Smooth muscle cell (in vitro differentiated cells): ENCODE measurements around the gene SV2B. TPM values are rescaled to one million over a fixed set of nuclear protein-coding genes. Genes with fewer than 3 reads are reported as not detected.
A peak's percentile ranks its signal among the peaks of the same experiment; 100 is the strongest.

Experiments
- DNase-seq: peaks from one replicate; lab custom pipeline; 2025; ENCODE audit not compliant: unreplicated experiment; lab: John Stamatoyannopoulos, UW
- H2AFZ ChIP-seq: fragments of 200-600 bp; sonication (generic); 2 replicates; pipeline ENCODE4 v1.6.0; 2016; ENCODE audit warnings: antibody characterized with exemption, low read depth, mild to moderate bottlenecking
- H3F3A ChIP-seq: fragments of 200-600 bp; sonication (generic); 2 replicates; pipeline ENCODE4 v1.6.0; 2017; ENCODE audit warnings: antibody characterized with exemption, low read depth
- H3K27ac ChIP-seq: fragments of 200-600 bp; sonication (generic); 2 replicates; pipeline ENCODE4 v1.5.1; 2016; ENCODE audit warnings: low read depth, mild to moderate bottlenecking
- H3K27me3 ChIP-seq: fragments of 200-600 bp; sonication (generic); 2 replicates; pipeline ENCODE4 v1.6.1; 2016; ENCODE audit warnings: low read depth, mild to moderate bottlenecking
- H3K36me3 ChIP-seq: fragments of 200-600 bp; sonication (generic); 2 replicates; pipeline ENCODE4 v1.5.1; 2016; ENCODE audit warnings: low read depth
- H3K4me1 ChIP-seq: fragments of 200-600 bp; sonication (generic); 2 replicates; pipeline ENCODE4 v1.5.1; 2016; ENCODE audit warnings: low read depth
- H3K4me2 ChIP-seq: fragments of 200-600 bp; sonication (generic); 2 replicates; pipeline ENCODE4 v1.6.0; 2016; ENCODE audit warnings: mild to moderate bottlenecking
- H3K4me3 ChIP-seq: fragments of 200-600 bp; sonication (generic); 2 replicates; pipeline ENCODE4 v1.5.1; 2016; ENCODE audit warnings: mild to moderate bottlenecking
- H3K79me2 ChIP-seq: fragments of 200-600 bp; sonication (generic); 2 replicates; pipeline ENCODE4 v1.6.0; 2016; ENCODE audit warnings: low read depth, mild to moderate bottlenecking
- H3K9ac ChIP-seq: fragments of 200-600 bp; sonication (generic); 2 replicates; pipeline ENCODE4 v1.6.0; 2016; ENCODE audit warnings: low read depth
- H3K9me3 ChIP-seq: fragments of 200-600 bp; sonication (generic); replicated peaks from 2 replicates; pipeline ENCODE4 v1.5.1; 2016; ENCODE audit warnings: low read depth
- H4K20me1 ChIP-seq: fragments of 200-600 bp; sonication (generic); 2 replicates; pipeline ENCODE4 v1.6.0; 2016; ENCODE audit warnings: low read depth
- CTCF ChIP-seq: fragments of 200-600 bp; sonication (generic); IDR thresholded peaks from 2 replicates; pipeline ENCODE4 v1.5.1; 2017; ENCODE audit warnings: borderline replicate concordance, mild to moderate bottlenecking, antibody characterized with exemption; ENCODE audit not compliant: insufficient read depth, poor library complexity, severe bottlenecking
- WGBS: methylation state at CpG from one replicate; pipeline ENCODE4 v1.1.7; 2016; ENCODE audit warnings: low lambda C conversion rate; 5-methylcytosine and 5-hydroxymethylcytosine counted together
- polyA plus RNA-seq: library from polyadenylated mRNA; unstranded; fragments of >200 nt; fragmentation: Nextera tagmentation; extraction: Ambion mirVana; gene quantifications from 2 replicates; pipeline ENCODE4 v1.2.1, GENCODE V29; 2016
- total RNA-seq: library from RNA; depleted of rRNA; stranded (reverse); fragments of >200 nt; gene quantifications from 2 replicates; pipeline ENCODE4 v1.2.3, GENCODE V29; 2014

The SV2B gene
- total and polyA plus RNA-seq, 2 experiments from 2014 or later: not detected

GRCh38 chr15:91294795-91295194, 194.7 kb downstream of the SV2B start:
- 86% methylated on average over 5 of the region's 5 CpGs for WGBS
- Histone ChIP-seq H3F3A (no peaks in the 10 kb centered on the region), H3K4me1 (no peaks in the 10 kb centered on the region), H3K9me3 (no peaks in the 10 kb centered on the region), H2AFZ (no peak overlapping the region), H3K36me3 (no peaks in the 10 kb centered on the region), H3K79me2 (no peaks in the 10 kb centered on the region), H3K4me3 (no peak overlapping the region), H3K27me3 (peaks cover 24% of the 10 kb centered on the region), H4K20me1 (no peaks in the 10 kb centered on the region), H3K27ac (no peak overlapping the region), H3K9ac (no peak overlapping the region), H3K4me2 (no peak overlapping the region)
- no peak for DNase-seq
- no peak for TF ChIP-seq CTCF

GRCh38 chr15:91298101-91298500, 198.0 kb downstream of the SV2B start:
- H3K4me2 ChIP-seq: no peak overlapping the region
- no peaks in the 10 kb centered on the region for H3K79me2 ChIP-seq
- H3K27ac ChIP-seq: no peak overlapping the region
- TF ChIP-seq CTCF: no peak
- H3F3A ChIP-seq: no peaks in the 10 kb centered on the region
- no peaks in the 10 kb centered on the region for H3K4me1 ChIP-seq
- H3K9ac ChIP-seq: no peak overlapping the region
- peaks cover 38% of the 10 kb centered on the region for H3K27me3 ChIP-seq
- H4K20me1 ChIP-seq: no peaks in the 10 kb centered on the region
- 83% methylated on average over 6 of the region's 6 CpGs for WGBS
- H2AFZ ChIP-seq: no peak overlapping the region
- H3K36me3 ChIP-seq: no peaks in the 10 kb centered on the region
- no peaks in the 10 kb centered on the region for H3K9me3 ChIP-seq
- H3K4me3 ChIP-seq: no peak overlapping the region
- no peak for DNase-seq

GRCh38 chr15:91302588-91303439, 202.8 kb downstream of the SV2B start:
- Histone ChIP-seq H3K4me3 (no peak overlapping the region), H3K79me2 (no peaks in the 10 kb centered on the region), H3K27ac (no peak overlapping the region), H3K9me3 (no peaks in the 10 kb centered on the region), H3F3A (no peaks in the 10 kb centered on the region), H3K4me2 (no peak overlapping the region), H3K9ac (no peak overlapping the region), H3K27me3 (peaks cover 67% of the 10 kb centered on the region), H3K4me1 (no peaks in the 10 kb centered on the region), H2AFZ (no peak overlapping the region), H3K36me3 (no peaks in the 10 kb centered on the region), H4K20me1 (no peaks in the 10 kb centered on the region)
- peak; percentile 80 for TF ChIP-seq CTCF
- WGBS: 30% methylated on average over 11 of the region's 11 CpGs
- DNase-seq: no peak

- H3F3A ChIP-seq: no peaks in the 10 kb centered on the region
- DNase-seq: no peak
- no peaks in the 10 kb centered on the region for H3K36me3 ChIP-seq
- H3K9ac ChIP-seq: no peak overlapping the region
- H3K4me2 ChIP-seq: no peak overlapping the region
- no peaks in the 10 kb centered on the region for H3K9me3 ChIP-seq
- no peak overlapping the region for H3K4me3 ChIP-seq
- H2AFZ ChIP-seq: no peak overlapping the region
- no CpG with 5 or more reads among the region's 2 CpGs for WGBS
- no peaks in the 10 kb centered on the region for H3K4me1 ChIP-seq
- TF ChIP-seq CTCF: no peak
- H3K27me3 ChIP-seq: peaks cover 72% of the 10 kb centered on the region
- no peaks in the 10 kb centered on the region for H4K20me1 ChIP-seq
- H3K27ac ChIP-seq: no peak overlapping the region
- H3K79me2 ChIP-seq: no peaks in the 10 kb centered on the region
These were observed 204.2 kb downstream of the SV2B start for GRCh38 chr15:91304210-91304609.
